NCI-H524 (cell line): ENCODE results near the gene MYO6.

ENCODE experiments used
- DNase-seq, 2 experiments: peaks; one replicate each; lab custom pipeline; 2025; lab: John Stamatoyannopoulos, UW

MYO6 gene

GRCh38 chr6:75827163-75827562 is 78.1 kb downstream of the MYO6 start:
- no peak for DNase-seq

GRCh38 chr6:75830959-75831885 is 82.2 kb downstream of the MYO6 start:
- DNase-seq = peak in 1 of 2 experiments; percentile 27

GRCh38 chr6:75834447-75834846 is 85.4 kb downstream of the MYO6 start:
- no peak for DNase-seq

GRCh38 chr6:75842191-75842590 is 93.2 kb downstream of the MYO6 start:
- no peak for DNase-seq

GRCh38 chr6:75842732-75843131 is 93.7 kb downstream of the MYO6 start:
- DNase-seq = no peak

GRCh38 chr6:75843396-75843795 is 94.4 kb downstream of the MYO6 start:
- no peak for DNase-seq

GRCh38 chr6:75848274-75848673 is 99.2 kb downstream of the MYO6 start:
- DNase-seq = no peak

GRCh38 chr6:75849329-75850025 is 100.4 kb downstream of the MYO6 start:
- no peak for DNase-seq

- no peak for DNase-seq
Observed at GRCh38 chr6:75850026-75850833, 101.2 kb downstream of the MYO6 start.

- DNase-seq = no peak
Observed at GRCh38 chr6:75852721-75853120, 103.7 kb downstream of the MYO6 start.

GRCh38 chr6:75853806-75854205 is 104.8 kb downstream of the MYO6 start:
- no peak for DNase-seq

- peak; percentile 45 to 71 for DNase-seq
Observed at GRCh38 chr6:75855052-75855451, 106.0 kb downstream of the MYO6 start.

- DNase-seq = no peak
Observed at GRCh38 chr6:75856902-75857301, 107.9 kb downstream of the MYO6 start.

GRCh38 chr6:75863001-75863400 is 114.0 kb downstream of the MYO6 start:
- peak; percentile 72 to 91 for DNase-seq

- DNase-seq = no peak
Observed at GRCh38 chr6:75863784-75864183, 114.7 kb downstream of the MYO6 start.

- no peak for DNase-seq
Observed at GRCh38 chr6:75864446-75864845, 115.4 kb downstream of the MYO6 start.

GRCh38 chr6:75870389-75870788 is 121.3 kb downstream of the MYO6 start:
- no peak for DNase-seq

- DNase-seq = peak; percentile 5 to 29
Observed at GRCh38 chr6:75874224-75874623, 125.2 kb downstream of the MYO6 start.

- DNase-seq = no peak
Observed at GRCh38 chr6:75876152-75876551, 127.1 kb downstream of the MYO6 start.

- DNase-seq = no peak
Observed at GRCh38 chr6:75880305-75880704, 131.3 kb downstream of the MYO6 start.

GRCh38 chr6:75882734-75883133 is 133.7 kb downstream of the MYO6 start:
- no peak for DNase-seq

GRCh38 chr6:75884822-75885221 is 135.8 kb downstream of the MYO6 start:
- no peak for DNase-seq
